HG03060 (cell line): ENCODE results near the gene KAT7.

Experiments used
- ATAC-seq: cut with Tn5 transposase; IDR thresholded peaks from one replicate; pipeline ENCODE4 v1.9.1; 2021; ENCODE audit warnings: low read depth, moderate number of reproducible peaks; ENCODE audit not compliant: unreplicated experiment

KAT7 gene

GRCh38 chr17:49839455-49839854, 51.0 kb downstream of the KAT7 start:
- ATAC-seq, result no peak

DNA sequence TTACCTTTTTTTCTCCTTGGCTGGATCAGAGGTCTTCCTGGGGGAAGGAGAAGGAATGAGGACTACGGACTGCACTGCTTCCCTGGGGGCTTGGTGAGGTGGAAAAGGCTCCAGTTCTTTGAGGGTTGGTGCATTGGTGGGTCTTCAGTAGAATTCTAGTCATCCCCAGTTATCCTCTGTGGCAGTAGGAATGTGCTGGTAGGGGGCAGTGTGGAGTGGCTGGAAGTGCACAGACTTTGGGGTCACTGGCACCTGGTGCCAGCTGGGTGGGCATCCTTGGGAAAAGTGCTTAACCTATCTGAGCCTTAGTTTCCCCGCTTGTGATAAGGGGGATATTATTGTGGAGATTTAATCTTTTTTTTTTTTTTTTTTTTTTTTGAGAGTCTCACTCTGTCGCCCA, 53.1 kb downstream of the KAT7 start:
- no peak for ATAC-seq

DNA sequence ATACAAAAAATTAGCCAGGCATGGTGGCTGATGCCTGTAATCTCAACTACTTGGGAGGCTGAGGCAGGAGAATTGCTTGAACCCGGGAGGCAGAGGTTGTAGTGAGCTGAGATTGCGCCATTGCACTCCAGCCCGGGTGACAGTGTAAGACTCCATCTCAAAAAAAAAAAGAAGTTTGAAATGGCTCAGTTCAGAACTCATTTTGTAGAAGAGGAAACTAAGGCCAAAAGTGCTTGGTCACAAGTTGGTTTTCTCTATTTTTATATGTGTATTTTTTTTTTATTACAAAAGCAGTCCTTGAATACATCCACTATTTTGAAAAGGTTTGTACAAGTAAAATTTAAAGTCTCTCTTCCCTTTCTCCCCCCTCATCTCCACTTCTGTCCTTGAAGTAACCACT, 53.9 kb downstream of the KAT7 start:
- no peak for ATAC-seq

- ATAC-seq, result no peak
These were observed 54.4 kb downstream of the KAT7 start for GRCh38 chr17:49842846-49843245.

DNA sequence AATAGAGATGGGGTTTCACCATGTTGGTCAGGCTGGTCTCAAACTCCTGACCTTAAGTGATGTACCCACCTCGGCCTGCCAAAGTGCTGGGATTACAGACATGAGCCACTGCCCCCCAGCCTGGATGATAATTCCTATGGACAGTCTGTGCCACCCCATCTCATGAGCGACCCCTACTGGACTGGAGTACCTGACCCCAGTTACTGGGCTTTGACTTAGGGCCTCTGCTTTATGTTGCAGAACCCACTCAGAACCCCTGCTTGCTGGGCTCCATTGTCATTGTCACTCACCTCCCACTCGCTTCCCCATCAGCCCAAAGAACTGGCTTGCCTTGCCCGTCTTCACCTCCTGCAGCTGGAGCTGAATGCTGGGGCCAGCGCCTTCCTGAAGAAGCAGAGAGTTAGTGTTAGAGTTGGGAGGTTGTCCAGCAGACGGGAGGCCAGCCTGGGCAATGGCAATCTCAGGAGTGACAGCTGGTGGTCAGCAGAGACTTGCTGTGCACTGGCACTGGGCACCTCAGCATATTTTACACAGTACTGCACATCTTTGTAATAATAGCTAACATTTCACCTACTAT, 55.4 kb downstream of the KAT7 start:
- ATAC-seq, result no peak

DNA sequence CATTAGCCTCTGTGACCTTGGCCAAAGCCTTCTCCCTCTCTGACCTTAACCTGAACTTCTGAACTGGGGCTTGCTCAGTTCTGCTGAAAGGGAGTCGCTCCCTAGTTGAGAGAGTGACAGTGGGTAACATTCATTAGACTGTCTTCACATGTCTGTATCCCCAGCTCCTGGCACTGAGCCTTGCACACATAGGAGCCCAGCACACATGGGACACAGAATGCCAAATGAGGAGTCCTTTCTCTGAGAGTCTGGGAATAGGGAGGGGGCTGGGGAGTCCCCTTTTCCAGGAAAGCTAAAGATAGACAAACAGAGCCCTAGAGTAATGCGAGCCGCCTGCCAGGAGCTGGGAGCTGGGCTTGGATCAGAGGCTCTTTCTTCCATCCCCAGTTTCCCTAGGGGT, 56.8 kb downstream of the KAT7 start:
- ATAC-seq, result no peak

GRCh38 chr17:49846938-49847712, 58.6 kb downstream of the KAT7 start:
- ATAC-seq, result no peak

DNA sequence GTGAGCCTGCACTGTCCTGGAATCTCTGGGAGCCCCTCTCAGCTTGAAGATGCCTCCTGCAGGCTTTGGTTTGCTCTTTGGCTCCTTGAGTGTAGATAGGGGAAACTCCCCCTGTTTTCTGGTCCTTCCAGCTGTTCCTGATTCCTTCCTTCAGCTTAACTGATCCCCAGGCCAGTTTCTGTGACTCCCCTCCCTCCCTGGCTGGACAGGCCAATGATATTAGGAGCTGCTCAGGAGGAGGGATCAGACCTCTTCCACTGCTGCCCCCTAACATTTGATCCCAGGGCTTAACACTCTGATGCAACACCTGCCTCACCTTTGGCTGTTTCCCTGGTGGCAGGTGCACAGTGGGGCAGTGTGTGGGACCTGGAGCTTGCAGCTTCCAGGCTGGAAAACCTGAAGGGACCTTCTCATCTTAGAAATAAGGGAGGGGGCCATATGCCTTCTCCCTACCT, 59.6 kb downstream of the KAT7 start, which contains the start of gene TAC4:
Gene TAC4 (minus strand): TSS at position 51 of the 455 bp plus-strand sequence. CDS start 52 bp downstream, outside the sequence.
- no peak for ATAC-seq

DNA sequence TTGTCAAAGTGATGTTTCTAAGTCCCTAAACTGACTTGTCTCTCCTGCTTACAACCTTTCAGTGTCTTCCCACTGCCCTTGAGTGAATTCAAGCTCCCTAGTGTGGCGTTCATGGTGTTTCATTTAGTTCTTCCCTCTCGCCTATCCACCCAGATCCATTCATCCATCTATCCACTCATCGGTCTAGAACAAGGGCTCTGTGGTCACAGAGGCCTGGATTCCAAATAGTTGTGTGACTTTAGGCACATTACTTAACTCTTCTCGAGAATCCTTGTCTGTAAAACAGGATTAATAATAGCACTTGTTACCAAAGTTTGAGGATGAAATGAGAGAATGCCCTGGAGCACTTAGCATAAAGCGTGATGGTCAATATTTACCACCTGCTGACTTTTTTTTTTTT, 60.3 kb downstream of the KAT7 start:
- ATAC-seq, result no peak

DNA sequence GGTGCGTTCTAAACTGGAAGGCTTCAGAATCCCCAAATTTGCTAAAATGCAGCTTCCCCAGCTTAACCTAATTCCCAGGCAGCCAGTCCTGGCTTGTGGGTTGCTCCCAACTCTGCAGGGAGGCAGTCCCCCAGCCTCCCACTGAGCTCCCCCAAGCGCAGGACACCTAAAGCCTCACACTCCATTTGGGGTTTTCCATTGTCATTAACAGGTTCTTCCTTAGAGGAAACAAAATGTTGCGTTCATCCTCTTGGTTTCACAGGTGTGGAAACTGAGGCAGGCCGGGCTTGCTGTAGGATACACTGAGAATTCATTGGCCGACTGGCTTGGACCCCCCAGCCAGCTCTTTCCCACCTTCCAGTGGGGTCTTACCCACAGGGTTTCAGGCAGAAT, 61.7 kb downstream of the KAT7 start:
- ATAC-seq, result no peak

- ATAC-seq, result no peak
These were observed 62.4 kb downstream of the KAT7 start for GRCh38 chr17:49850772-49851386.

DNA sequence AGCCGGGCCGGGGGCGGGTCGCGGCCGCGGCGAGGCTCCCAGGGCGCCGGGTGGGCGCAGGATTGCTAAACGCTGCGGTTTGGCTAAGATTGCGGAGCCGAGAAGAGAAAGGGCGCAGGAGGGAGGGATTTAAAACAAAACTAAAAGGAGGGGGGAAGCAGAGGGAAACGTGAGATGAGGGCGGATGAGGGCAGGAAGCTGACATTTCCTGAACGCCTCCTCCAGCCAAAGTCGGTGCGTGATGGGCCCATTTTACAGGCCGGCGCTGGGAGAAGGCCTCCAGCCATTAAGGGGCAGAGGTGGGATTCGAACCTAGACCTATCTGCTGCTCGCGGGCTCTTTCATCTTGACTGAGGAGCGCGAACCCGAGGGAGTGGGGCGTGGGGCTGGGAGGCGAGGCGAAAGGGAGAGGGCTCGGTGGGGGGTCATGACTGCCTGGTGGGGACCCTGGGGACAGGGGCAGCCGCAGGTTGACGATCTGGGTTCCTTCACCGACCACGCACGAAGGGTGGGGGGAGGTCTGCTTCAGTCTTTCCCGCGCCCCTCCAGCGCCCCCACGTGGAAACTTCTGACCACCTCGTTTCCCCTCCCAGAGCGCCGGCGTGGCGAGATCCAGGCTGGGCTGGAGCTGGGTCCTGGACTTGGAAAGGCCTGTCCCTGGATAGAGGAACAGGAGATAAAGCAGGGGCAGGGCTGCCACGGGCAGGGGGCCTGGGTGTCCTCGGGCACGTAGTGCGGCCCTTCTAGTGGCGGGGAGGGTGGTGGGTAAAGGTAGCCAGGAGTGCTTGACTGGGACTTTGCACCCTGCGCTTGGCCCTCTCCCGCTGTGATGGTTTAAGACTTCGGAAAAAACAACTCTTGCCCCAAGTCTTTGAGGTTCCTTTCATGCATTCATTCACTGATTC, 63.2 kb downstream of the KAT7 start:
- ATAC-seq, result no peak

- no peak for ATAC-seq
These were observed 65.1 kb downstream of the KAT7 start for GRCh38 chr17:49853470-49854015.

GRCh38 chr17:49854126-49854525, 65.6 kb downstream of the KAT7 start:
- ATAC-seq, result no peak

DNA sequence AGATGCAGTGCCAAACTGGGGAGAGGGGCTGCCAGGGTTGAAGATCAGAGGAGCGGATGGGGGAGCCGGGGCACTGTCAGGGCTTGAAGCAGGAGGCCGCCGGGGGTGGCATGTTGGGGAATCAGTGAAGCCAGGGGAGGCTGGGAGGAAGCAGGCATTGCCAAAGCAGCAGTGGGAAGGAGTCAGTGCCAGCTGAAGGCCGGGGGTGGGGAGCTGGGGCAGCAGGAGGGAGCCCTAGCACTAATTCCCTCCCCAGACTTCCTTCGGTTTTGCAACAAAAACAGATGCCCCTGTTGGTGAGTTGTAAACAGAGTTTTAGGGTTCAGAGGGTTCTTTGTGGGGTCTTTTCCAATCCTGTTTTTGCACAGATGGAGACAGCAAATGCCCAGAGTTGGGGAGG, 70.3 kb downstream of the KAT7 start:
- no peak for ATAC-seq

DNA sequence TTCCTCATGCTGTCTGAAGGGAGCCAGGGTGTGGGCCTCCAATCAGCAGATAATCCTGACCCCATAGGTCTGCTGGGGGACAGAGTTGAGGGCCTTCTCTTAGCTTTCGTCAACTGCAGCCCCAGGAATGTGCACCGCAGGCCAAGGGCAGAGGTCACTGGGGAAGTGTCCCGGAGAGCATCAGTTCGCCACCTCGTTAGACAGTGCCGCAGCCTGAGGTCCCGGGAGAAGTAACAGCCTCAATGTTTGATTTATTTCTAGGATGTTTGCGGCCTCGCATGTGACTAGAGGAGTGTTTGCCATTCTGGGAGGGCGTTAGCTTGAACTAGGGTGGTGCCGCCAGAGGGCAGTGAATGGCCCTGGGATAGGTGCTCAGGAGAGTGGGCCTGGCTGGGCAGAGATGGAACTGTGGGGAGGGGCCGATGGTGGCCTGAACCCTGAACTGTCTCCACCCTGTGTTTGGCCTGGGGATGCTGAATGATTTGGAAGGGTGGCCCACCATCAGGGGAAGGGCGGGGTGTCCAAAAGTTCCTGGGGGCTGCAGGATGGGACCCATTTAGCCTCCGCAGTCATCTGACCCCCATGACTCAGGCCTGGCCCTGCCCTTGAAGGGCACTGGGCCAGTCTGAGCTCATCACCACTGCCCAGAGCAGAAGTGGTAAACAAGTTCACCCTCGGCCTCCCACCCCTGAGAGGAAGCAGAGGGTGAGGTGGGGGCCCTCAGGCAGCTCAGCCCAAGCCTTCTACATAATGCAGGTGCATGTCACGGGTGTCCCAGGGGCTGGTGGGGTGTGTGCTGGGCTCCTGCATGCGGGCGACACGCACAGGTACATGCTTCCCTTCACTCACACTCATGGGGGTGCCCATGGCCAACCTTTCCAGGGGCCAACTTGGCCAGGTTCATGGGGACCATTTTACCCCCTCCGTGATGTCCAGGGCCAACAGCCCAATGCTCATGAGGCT, 71.8 kb downstream of the KAT7 start:
- ATAC-seq, result no peak

DNA sequence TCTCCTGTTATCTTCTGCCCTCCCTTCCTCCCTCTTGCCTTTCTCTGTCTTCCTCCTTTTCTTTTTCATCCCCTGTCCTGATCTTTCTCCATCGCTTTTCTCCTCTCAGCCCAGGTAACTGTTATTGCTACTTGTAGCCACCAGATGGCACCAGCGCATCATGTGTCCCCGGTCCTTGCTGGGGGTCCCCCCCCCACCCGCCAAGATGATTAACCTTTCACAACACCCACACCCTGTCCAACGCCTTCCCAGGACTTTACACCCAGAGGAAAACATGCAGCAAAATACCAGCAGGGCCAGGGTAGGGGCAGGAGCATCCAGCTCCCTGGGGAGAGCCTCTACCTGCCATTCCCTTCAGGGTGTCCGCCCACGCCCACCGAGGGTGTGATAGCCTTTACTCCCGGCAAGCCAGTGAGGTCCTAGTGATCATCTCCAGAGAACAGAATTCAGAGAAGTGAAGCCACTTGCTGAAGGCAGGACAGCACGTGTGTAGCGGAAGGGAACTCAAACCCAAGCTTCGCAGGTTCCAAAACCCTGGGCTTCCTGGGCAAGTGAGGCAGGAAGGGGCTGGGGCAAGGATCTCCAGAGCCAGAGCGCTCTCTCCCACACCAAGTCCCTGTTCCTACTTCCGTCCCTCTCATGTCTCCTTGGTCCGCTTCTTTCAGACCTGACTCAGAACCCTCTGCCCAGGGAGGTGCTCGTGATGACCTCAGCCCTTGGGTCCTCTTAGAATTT, 72.8 kb downstream of the KAT7 start:
- ATAC-seq, result no peak

GRCh38 chr17:49862781-49863331, 74.4 kb downstream of the KAT7 start:
- no peak for ATAC-seq
